Amniotic epithelial cell (primary cell): ENCODE measurements around the gene RBMS2.

Experiments used
- DNase-seq: peaks from one replicate; pipeline ENCODE4 v3.0.0-alpha.2; 2010; ENCODE audit warnings: low read depth

RBMS2 gene

DNA sequence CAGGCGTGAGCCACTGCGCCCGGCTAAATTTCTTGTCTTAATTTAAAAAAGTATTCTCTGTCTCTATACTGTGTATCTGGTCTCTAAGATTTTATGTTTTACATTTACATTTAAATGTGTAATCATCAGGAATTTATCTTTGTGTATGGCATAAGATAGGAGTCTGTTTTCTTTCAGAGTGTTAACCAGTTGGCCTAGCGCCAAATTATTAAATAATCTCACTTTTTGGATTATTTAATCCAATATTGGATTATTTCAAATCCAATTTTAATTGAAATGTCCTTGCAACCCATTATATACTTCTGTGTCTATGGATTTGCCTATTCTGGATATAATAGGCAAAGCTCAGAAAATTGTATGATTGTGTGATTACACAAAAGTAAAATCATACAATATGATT lies 63.5 kb downstream of the RBMS2 start:
- DNase-seq = no peak

DNA sequence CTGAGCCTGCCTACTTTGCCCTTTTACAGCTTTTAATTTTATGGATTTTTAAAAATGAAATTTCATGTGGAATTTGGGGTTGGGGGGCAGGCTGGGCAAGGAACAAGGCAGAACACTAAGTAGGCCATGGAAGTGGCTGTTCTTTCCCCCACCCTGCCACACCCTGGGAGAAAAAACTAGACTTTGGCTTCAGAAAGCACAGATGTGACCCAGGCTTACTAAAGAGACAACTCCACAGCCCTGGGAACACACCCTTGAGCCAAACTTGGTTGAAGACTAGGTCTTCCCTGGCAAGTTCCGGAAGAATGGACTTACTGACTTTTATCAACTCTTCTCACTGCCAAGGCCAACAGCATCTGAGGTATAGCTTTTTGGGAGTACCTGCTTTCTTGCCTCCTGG lies 68.2 kb downstream of the RBMS2 start:
- DNase-seq = no peak

DNA sequence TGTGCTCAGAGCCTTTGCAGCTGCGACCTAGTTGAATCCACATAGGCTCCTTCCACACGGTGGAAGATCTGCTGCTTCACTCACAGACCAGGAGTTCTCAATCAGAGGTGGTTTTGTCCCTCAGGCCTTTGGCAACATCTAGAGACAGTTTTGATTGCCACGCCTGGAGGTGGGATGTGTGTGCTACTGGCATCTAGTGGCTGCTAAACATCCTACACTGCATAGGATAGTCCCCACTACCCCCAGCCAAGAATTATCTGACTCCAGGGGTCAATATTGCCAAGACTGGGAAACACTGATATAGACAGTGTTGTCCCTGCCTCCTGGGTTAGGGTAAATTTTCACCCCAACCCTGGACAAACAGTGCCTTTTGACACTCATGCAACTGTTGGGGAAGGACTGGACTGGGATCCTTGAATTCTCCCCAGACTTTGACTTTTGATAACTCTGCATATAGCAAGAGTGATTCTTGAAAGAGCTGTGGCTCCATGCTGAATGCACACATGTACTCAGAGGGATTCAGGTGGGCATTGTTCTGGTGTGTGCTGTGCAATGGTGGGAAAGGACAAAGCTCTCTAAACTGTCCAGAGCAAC lies 68.7 kb downstream of the RBMS2 start:
- DNase-seq = peak; percentile 31

DNA sequence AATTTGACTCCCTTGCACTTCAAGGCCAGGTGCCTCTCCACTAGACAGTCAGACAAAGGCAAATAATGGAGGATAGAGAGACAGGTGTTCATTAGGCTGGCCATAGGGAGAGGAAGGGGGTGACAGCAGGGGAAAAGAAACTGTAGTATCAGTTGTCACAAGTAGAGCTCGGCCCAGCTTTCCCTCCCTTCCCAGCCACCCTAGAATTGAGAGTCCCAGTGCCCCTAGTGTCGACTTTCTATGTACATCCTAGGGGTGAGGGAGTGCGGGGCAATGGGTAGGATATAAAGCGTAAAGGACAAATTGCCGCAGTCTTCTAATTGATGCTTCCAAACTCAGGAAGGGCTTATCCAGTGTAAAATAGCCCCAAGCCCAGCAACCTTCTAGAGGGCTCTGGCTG lies 69.5 kb downstream of the RBMS2 start:
- no peak for DNase-seq

GRCh38 chr12:56591961-56592360 lies 70.3 kb downstream of the RBMS2 start:
- peak; percentile 18 for DNase-seq

DNA sequence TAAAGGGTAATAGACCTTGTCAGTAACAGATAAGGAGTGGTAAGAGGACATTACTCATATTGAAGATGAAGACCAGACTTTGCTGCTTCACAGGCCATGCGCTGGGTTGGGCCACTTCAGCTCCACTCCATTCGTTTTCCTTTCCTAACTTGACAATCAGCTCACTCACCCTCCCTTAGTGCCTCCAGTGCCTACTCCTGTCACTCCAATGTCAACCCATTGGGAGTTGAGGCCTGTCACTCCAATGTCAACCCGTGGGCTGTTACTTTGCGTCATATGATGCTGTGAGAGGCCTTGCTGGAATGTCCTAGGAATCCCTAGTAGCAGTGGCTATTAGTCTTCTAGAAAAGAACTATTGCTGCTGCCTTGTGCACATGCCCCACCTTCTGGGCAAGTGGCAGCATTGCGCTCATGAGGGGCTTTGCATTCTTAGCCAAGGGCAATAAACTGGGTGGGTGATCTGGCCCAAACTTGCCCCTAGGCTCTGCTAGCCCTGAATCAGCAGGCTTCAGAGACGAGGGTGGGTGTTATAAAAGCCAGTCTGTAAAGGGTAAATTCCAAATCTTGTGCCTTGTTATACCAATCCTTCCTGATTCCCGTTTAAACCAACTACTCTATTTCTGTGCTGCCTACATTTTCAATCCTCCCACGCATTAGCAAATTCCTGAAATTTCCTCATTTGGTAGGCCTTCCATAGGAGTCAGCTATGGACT lies 72.4 kb downstream of the RBMS2 start:
- DNase-seq = peak; percentile 85

- no peak for DNase-seq
Measured at GRCh38 chr12:56596815-56597214, 75.2 kb downstream of the RBMS2 start.

GRCh38 chr12:56599041-56599440 lies 77.4 kb downstream of the RBMS2 start:
- DNase-seq = no peak

GRCh38 chr12:56599797-56600196 lies 78.2 kb downstream of the RBMS2 start:
- no peak for DNase-seq

- no peak for DNase-seq
Measured at GRCh38 chr12:56600753-56601152, 79.1 kb downstream of the RBMS2 start.

DNA sequence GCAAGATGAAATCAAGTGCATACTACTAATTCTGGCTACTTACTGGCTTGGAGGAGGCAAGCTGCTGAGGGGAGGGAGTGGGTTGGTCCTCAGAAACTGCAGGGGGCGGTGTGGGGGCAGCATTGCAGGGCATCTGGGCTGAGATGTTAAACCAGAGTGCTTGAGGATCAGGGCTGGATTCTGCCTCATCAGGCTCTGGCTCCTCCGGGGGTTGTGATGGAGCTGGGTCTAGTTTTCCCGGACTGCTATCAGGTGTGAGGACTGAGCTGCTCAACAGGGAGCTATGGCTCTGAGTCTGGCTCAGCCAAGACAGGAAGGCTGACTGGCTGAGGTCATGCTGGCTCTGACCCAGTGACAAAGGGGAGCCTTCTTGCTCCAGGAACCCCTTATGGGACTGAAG lies 79.9 kb downstream of the RBMS2 start:
- peak; percentile 15 for DNase-seq

GRCh38 chr12:56602239-56602638 lies 80.6 kb downstream of the RBMS2 start:
- DNase-seq = peak; percentile 44

DNA sequence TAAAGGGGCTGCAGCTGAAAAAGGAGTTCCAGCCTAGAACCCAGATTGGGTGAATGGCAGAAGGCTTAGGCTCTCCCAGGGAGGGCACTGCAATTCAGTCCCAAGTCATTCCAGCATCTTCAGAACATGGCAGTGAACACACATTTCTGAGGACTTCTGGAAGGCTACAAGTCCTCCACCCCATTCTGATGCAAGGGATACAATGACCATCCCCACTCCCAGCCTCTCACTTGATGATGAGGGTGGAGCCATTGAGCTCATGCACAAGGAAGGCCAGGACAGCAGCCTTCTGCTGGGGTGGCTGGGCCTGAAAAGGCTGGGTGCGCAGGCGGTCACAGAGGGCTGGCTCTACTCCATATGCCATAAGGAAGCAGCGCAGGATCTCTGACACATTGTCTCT lies 82.7 kb downstream of the RBMS2 start:
- DNase-seq = no peak

DNA sequence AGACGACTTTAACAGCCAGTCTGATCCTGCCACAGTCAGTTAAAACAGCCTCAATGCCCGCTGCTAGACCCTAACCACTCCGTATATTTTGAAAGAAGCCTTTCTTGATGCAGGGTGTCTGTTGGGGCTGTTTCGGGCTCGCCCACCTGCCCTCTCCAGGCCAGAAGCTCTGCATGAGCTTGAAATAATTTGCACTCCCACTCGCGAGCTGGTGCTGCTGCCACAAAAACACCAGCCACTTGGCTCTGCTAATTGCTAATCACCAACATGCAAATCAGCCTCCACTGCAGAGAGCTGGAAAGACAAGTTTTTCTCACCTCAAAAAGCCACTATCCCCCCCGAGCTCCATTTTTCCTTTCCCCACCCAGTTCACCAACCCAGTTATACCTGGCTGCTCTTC lies 93.0 kb downstream of the RBMS2 start:
- no peak for DNase-seq

GRCh38 chr12:56616244-56616643 lies 94.6 kb downstream of the RBMS2 start:
- no peak for DNase-seq

- no peak for DNase-seq
Measured at GRCh38 chr12:56616925-56617324, 95.3 kb downstream of the RBMS2 start.

GRCh38 chr12:56622535-56622934 lies 100.9 kb downstream of the RBMS2 start:
- DNase-seq = no peak

- no peak for DNase-seq
Measured at GRCh38 chr12:56626701-56627100, 105.1 kb downstream of the RBMS2 start.

DNA sequence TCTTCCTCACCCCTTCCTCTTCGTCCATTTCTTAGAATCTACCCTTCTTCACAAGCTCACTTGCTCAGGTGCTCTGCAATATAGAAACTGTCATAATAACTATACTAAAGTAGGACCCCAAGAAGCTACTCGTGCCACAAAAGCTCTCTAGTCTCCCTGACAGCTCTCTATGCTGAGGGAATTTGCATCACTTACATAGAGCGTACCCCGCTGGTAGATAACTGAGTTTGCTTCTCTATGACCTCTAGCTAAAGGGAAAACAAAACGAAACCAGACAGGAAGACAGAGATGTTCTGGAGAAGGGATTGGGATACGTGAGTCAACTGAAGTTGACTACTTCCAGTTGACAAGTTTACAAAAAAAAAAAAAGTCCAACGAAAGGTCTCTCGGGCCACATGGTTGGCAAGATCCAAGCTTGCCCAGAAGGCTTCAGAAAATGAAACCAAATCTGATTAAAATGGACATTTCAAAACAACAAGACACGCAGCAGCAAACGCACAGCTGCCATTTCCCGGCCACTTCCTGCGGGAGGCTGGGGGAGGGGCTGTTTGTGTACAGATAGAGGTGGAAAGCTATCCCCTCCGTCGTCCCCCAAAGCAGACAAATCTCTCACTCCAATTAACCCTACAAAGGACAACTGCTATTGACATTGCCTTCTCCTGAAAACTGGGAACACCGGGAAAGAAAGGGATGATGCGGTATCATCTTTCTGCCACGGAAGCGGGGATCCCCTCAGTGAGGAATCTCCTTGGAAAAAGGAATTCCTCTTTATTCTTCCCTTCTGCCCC lies 107.2 kb downstream of the RBMS2 start:
- peak; percentile 67 for DNase-seq

DNA sequence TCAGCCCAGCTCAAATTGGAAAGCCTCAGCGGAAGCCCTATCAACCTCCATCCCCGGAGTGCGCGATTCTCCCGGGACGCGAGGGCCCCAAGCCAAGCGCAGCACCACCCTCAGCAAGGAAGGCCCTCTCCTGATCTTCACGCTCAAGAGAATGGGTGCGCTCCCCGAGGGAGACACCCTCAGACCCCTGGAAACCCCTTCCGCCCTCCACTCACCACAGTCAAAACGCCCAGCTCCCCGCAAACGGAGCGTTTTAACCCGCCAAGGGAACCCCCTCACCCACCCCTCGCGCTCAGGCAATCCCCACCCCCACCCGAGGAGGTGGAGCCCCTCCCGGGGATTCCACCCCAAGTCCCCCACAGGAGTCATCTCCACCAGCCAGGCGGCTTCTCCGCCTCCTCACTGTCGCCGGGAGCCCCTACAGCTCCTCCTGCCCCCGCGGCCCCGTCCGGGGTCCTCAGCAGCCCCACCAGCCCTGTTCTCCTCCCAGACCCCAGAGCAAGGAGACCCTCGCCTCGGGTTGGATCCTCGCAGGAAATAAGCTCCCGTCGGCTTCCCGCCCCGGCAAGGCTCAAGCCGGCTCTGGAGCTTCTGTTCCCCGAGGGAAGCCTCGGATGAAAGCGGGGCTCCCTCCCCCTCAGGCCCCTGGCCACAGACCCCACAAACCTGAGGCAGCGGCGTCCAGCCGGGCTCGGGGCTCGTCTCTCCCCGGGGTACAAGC lies 108.0 kb downstream of the RBMS2 start:
- DNase-seq = peak; percentile 5

- DNase-seq = peak; percentile 76
Measured at GRCh38 chr12:56630180-56630632, 108.6 kb downstream of the RBMS2 start, which contains the start of gene BAZ2A. TSS of gene BAZ2A (minus strand) at chr12:56630326. CDS start at chr12:56617530, 12,796 bp downstream.
